Brain pericyte (primary cell): ENCODE results near the gene ATP4B.

ENCODE experiments used
- DNase-seq: peaks from one replicate; pipeline ENCODE4 v3.0.0-alpha.2; 2012; ENCODE audit warnings: low read depth, low spot score

Gene ATP4B

GRCh38 chr13:113607889-113608635 is 49.9 kb downstream of the ATP4B start:
- DNase-seq, result no peak

GRCh38 chr13:113607056-113607888 is 50.7 kb downstream of the ATP4B start:
- DNase-seq, result no peak

- DNase-seq, result no peak
Measured at GRCh38 chr13:113605866-113606438, 52.0 kb downstream of the ATP4B start.

- DNase-seq, result no peak
Measured at GRCh38 chr13:113605461-113605860, 52.5 kb downstream of the ATP4B start.

- DNase-seq, result no peak
Measured at GRCh38 chr13:113604186-113604585, 53.8 kb downstream of the ATP4B start.

GRCh38 chr13:113603116-113603710 is 54.8 kb downstream of the ATP4B start:
- no peak for DNase-seq

- DNase-seq, result no peak
Measured at GRCh38 chr13:113602291-113602988, 55.6 kb downstream of the ATP4B start.

- no peak for DNase-seq
Measured at GRCh38 chr13:113601166-113602070, 56.6 kb downstream of the ATP4B start.

- DNase-seq, result no peak
Measured at GRCh38 chr13:113599391-113599790, 58.6 kb downstream of the ATP4B start.
